Sigmoid colon (tissue), 4 donors: Measurements from ENCODE around the gene UGT1A6.

Source experiments
- EP300 ChIP-seq, 4 donors: sonication (generic); formaldehyde crosslinking; IDR thresholded peaks; one replicate each; pipeline ENCODE4 v1.6.1; 2017; ENCODE audit warnings: antibody characterized with exemption in 4 of 4
- POLR2AphosphoS5 ChIP-seq, 4 donors: sonication (generic); formaldehyde crosslinking; IDR thresholded peaks; one replicate each; pipeline ENCODE4 v1.6.1; 2017; ENCODE audit warnings: antibody characterized with exemption in 4 of 4
- TF ChIP-seq, protein P1 (sequence below), 4 experiments: fragments of 450-650 bp in 3 of 4; fragments of 200-600 bp in 1 of 4; IDR thresholded peaks; one replicate each; pipeline ENCODE4 v1.5.1; 2016 to 2019; ENCODE audit warnings: antibody characterized with exemption in 4 of 4, mild to moderate bottlenecking in 3 of 4, moderate library complexity in 2 of 4

DNA sequence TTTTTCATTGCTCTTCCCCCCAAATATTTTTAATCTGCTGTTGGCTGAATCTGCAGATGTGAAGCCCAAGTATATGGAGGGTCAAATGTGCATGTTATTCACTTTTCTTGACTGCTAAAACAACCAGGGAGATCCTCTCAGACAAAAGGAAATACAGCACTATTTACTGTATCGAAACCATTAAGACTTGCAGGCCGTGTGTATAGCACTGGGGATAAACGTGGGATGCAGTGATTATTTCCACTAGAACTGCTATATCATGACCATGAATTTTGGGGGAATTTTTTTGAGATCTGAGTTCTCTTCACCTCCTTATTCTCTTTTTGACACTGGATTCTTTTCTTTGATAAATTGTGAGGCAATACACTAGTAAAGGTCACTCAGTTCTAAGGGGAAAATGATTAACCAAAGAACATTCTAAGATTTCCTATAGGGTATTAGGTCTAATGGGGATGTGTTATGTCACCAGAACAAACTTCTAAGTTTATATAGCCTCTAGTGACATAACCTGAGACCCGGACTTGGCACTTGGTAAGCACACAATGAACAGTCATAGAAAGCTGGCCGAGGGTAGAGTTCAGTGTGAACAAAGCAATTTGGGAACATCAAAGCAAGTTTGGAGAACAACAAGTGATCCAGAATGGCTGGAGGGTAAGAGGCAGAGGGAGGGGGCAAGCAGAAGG lies 52.5 kb downstream of the UGT1A6 start:
- TF ChIP-seq, protein P1, sequence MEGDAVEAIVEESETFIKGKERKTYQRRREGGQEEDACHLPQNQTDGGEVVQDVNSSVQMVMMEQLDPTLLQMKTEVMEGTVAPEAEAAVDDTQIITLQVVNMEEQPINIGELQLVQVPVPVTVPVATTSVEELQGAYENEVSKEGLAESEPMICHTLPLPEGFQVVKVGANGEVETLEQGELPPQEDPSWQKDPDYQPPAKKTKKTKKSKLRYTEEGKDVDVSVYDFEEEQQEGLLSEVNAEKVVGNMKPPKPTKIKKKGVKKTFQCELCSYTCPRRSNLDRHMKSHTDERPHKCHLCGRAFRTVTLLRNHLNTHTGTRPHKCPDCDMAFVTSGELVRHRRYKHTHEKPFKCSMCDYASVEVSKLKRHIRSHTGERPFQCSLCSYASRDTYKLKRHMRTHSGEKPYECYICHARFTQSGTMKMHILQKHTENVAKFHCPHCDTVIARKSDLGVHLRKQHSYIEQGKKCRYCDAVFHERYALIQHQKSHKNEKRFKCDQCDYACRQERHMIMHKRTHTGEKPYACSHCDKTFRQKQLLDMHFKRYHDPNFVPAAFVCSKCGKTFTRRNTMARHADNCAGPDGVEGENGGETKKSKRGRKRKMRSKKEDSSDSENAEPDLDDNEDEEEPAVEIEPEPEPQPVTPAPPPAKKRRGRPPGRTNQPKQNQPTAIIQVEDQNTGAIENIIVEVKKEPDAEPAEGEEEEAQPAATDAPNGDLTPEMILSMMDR (IDR thresholded peaks at IDR 0.05): no peak
- TF ChIP-seq POLR2AphosphoS5 (IDR thresholded peaks at IDR 0.05): no peak
- TF ChIP-seq EP300 (IDR thresholded peaks at IDR 0.05): no peak
